ENCODE results near the gene SERPING1.

DNA sequence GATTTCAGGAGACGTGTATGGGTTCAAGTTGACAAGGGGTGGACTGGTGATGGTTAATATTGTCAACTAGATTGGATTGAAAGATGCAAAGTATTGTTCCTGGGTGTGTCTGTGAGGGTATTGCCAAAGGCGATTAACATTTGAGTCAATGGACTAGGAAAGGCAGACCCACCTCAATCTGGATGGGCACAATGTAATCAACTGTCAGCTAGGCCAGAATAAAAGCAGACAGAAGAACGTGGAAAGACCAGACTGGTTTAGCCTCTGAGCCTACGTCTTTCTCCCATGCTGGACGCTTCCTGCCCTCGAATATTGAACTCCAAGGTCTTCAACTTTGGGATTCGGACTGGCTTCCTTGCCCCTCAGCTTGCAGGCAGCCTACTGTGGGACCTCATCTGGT lies 53.9 kb downstream of the SERPING1 start:
- TF ChIP-seq FOXM1 (IDR thresholded peaks at IDR 0.05; ENCODE audit: borderline replicate concordance, low read depth), result no peak
- TF ChIP-seq, protein P1, sequence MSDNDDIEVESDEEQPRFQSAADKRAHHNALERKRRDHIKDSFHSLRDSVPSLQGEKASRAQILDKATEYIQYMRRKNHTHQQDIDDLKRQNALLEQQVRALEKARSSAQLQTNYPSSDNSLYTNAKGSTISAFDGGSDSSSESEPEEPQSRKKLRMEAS (IDR thresholded peaks at IDR 0.05), result no peak
- TF ChIP-seq TAF1 (IDR thresholded peaks at IDR 0.05; ENCODE audit: low read depth), result no peak
- no peak for TF ChIP-seq EGR1 (IDR thresholded peaks at IDR 0.05)
- no peak for TF ChIP-seq EP300 (IDR thresholded peaks at IDR 0.05; ENCODE audit: borderline replicate concordance)
- no peak for TF ChIP-seq TEAD4 (IDR thresholded peaks at IDR 0.05)
- no peak for TF ChIP-seq RAD21 (IDR thresholded peaks at IDR 0.05; ENCODE audit: low read depth)
- TF ChIP-seq TCF12 (IDR thresholded peaks at IDR 0.05; ENCODE audit: low read depth), result no peak
- TF ChIP-seq, protein P2, sequence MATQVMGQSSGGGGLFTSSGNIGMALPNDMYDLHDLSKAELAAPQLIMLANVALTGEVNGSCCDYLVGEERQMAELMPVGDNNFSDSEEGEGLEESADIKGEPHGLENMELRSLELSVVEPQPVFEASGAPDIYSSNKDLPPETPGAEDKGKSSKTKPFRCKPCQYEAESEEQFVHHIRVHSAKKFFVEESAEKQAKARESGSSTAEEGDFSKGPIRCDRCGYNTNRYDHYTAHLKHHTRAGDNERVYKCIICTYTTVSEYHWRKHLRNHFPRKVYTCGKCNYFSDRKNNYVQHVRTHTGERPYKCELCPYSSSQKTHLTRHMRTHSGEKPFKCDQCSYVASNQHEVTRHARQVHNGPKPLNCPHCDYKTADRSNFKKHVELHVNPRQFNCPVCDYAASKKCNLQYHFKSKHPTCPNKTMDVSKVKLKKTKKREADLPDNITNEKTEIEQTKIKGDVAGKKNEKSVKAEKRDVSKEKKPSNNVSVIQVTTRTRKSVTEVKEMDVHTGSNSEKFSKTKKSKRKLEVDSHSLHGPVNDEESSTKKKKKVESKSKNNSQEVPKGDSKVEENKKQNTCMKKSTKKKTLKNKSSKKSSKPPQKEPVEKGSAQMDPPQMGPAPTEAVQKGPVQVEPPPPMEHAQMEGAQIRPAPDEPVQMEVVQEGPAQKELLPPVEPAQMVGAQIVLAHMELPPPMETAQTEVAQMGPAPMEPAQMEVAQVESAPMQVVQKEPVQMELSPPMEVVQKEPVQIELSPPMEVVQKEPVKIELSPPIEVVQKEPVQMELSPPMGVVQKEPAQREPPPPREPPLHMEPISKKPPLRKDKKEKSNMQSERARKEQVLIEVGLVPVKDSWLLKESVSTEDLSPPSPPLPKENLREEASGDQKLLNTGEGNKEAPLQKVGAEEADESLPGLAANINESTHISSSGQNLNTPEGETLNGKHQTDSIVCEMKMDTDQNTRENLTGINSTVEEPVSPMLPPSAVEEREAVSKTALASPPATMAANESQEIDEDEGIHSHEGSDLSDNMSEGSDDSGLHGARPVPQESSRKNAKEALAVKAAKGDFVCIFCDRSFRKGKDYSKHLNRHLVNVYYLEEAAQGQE (IDR thresholded peaks at IDR 0.05; ENCODE audit: low read depth), result no peak

Measured in Ishikawa (cell line).